ENCODE measurements around the gene SORBS1.

GRCh38 chr10:95522117-95522516 is 39.1 kb downstream of the SORBS1 start:
- TF ChIP-seq CTCF (IDR thresholded peaks at IDR 0.05; ENCODE audit: insufficient read depth, low read depth, low read length) (no peak), EZH2 (IDR thresholded peaks at IDR 0.05; ENCODE audit: insufficient read depth, low read length) (no peak)

Data from astrocyte (in vitro differentiated cells and primary cell).